ENCODE data around the gene DDX31. TPM values are rescaled to one million over a fixed set of nuclear protein-coding genes. Genes with fewer than 3 reads are reported as not detected.
"Not testable (repeated sequence)": the region's sequence is repeated elsewhere in the genome, so short reads cannot be mapped to it uniquely, and the experiment has no call there.

DDX31 gene
- total RNA-seq, 1 donor from 2014 or later, result 4.4 TPM

GRCh38 chr9:132711846-132712245, 42.1 kb upstream of the DDX31 start:
- DNase-seq, result no peak
- intact Hi-C loops (cut with micrococcal nuclease), result no loop called here
- no peak overlapping the region for H3K27ac ChIP-seq (replicated peaks)
- H3K36me3 ChIP-seq, result no peaks in the 10 kb centered on the region
- H3K4me1 ChIP-seq, result no peaks in the 10 kb centered on the region
- no peaks in the 10 kb centered on the region for H3K9me3 ChIP-seq (replicated peaks)
- TF ChIP-seq, protein P1, sequence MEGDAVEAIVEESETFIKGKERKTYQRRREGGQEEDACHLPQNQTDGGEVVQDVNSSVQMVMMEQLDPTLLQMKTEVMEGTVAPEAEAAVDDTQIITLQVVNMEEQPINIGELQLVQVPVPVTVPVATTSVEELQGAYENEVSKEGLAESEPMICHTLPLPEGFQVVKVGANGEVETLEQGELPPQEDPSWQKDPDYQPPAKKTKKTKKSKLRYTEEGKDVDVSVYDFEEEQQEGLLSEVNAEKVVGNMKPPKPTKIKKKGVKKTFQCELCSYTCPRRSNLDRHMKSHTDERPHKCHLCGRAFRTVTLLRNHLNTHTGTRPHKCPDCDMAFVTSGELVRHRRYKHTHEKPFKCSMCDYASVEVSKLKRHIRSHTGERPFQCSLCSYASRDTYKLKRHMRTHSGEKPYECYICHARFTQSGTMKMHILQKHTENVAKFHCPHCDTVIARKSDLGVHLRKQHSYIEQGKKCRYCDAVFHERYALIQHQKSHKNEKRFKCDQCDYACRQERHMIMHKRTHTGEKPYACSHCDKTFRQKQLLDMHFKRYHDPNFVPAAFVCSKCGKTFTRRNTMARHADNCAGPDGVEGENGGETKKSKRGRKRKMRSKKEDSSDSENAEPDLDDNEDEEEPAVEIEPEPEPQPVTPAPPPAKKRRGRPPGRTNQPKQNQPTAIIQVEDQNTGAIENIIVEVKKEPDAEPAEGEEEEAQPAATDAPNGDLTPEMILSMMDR (IDR thresholded peaks at IDR 0.05; ENCODE audit: borderline replicate concordance), result no peak
- H3K4me3 ChIP-seq, result no peak overlapping the region
- peaks cover 26% of the 10 kb centered on the region for H3K27me3 ChIP-seq (ENCODE audit: low read depth)

- H3K4me1 ChIP-seq; H3K9me3 ChIP-seq (replicated peaks); intact Hi-C loops (cut with micrococcal nuclease); H3K4me3 ChIP-seq; DNase-seq; H3K36me3 ChIP-seq; H3K27ac ChIP-seq (replicated peaks): not testable (repeated sequence)
- H3K27me3 ChIP-seq (ENCODE audit: low read depth), result peaks cover 28% of the 10 kb centered on the region
These were observed 41.4 kb upstream of the DDX31 start for GRCh38 chr9:132711152-132711551.

GRCh38 chr9:132710333-132710732, 40.5 kb upstream of the DDX31 start:
- TF ChIP-seq, protein P1 (IDR thresholded peaks at IDR 0.05; ENCODE audit: borderline replicate concordance), result no peak
- no peak for DNase-seq
- Histone ChIP-seq H3K4me3 (no peak overlapping the region), H3K9me3 (replicated peaks) (no peaks in the 10 kb centered on the region), H3K4me1 (no peaks in the 10 kb centered on the region), H3K36me3 (no peaks in the 10 kb centered on the region), H3K27me3 (ENCODE audit: low read depth) (peaks cover 32% of the 10 kb centered on the region), H3K27ac (replicated peaks) (no peak overlapping the region)
- intact Hi-C loops (cut with micrococcal nuclease), result no loop called here

GRCh38 chr9:132708769-132709430, 39.1 kb upstream of the DDX31 start:
- no peaks in the 10 kb centered on the region for H3K9me3 ChIP-seq (replicated peaks)
- intact Hi-C loops (cut with micrococcal nuclease), result no loop called here
- no peaks in the 10 kb centered on the region for H3K4me1 ChIP-seq
- H3K27ac ChIP-seq (replicated peaks), result no peak overlapping the region
- no peak overlapping the region for H3K4me3 ChIP-seq
- TF ChIP-seq, protein P1 (IDR thresholded peaks at IDR 0.05; ENCODE audit: borderline replicate concordance), result no peak
- H3K27me3 ChIP-seq (ENCODE audit: low read depth), result peaks cover 32% of the 10 kb centered on the region
- H3K36me3 ChIP-seq, result no peaks in the 10 kb centered on the region
- DNase-seq, result no peak

GRCh38 chr9:132708239-132708638, 38.5 kb upstream of the DDX31 start:
- TF ChIP-seq, protein P1 (IDR thresholded peaks at IDR 0.05; ENCODE audit: borderline replicate concordance), result no peak
- Histone ChIP-seq H3K9me3 (replicated peaks) (no peaks in the 10 kb centered on the region), H3K36me3 (no peaks in the 10 kb centered on the region), H3K27me3 (ENCODE audit: low read depth) (peaks cover 32% of the 10 kb centered on the region), H3K4me3 (no peak overlapping the region), H3K4me1 (no peaks in the 10 kb centered on the region), H3K27ac (replicated peaks) (no peak overlapping the region)
- DNase-seq, result no peak
- intact Hi-C loops (cut with micrococcal nuclease), result no loop called here

GRCh38 chr9:132703336-132703735, 33.6 kb upstream of the DDX31 start:
- no peak for DNase-seq
- intact Hi-C loops (cut with micrococcal nuclease), result no loop called here
- Histone ChIP-seq H3K36me3 (no peaks in the 10 kb centered on the region), H3K27me3 (ENCODE audit: low read depth) (peaks cover 24% of the 10 kb centered on the region), H3K9me3 (replicated peaks) (peaks cover 4% of the 10 kb centered on the region), H3K4me1 (no peaks in the 10 kb centered on the region), H3K4me3 (no peak overlapping the region), H3K27ac (replicated peaks) (no peak overlapping the region)
- TF ChIP-seq, protein P1 (IDR thresholded peaks at IDR 0.05; ENCODE audit: borderline replicate concordance), result no peak

Measured in left ventricle myocardium inferior (tissue), 1 donor.